HUES48 (cell line): Measurements from ENCODE around the gene CLDN18.

ENCODE experiments used
- H3K27ac ChIP-seq: one replicate; pipeline ENCODE4 v1.7.0; 2013; ENCODE audit warnings: low read depth, low read length, inconsistent platforms
- H3K27me3 ChIP-seq: 2 replicates; pipeline ENCODE4 v1.6.1; 2013; ENCODE audit warnings: mild to moderate bottlenecking, low read length; ENCODE audit not compliant: control insufficient read depth, insufficient read depth
- H3K36me3 ChIP-seq: 2 replicates; pipeline ENCODE4 v1.6.1; 2013; ENCODE audit warnings: low read length; ENCODE audit not compliant: control insufficient read depth, insufficient read depth
- H3K4me1 ChIP-seq: 2 replicates; pipeline ENCODE4 v1.6.1; 2013; ENCODE audit warnings: mild to moderate bottlenecking, low read length; ENCODE audit not compliant: control insufficient read depth, insufficient read depth
- H3K4me3 ChIP-seq: 2 replicates; pipeline ENCODE4 v1.5.1; 2013; ENCODE audit warnings: mild to moderate bottlenecking, low read depth, low read length
- H3K9ac ChIP-seq: 2 replicates; pipeline ENCODE4 v1.6.1; 2013; ENCODE audit warnings: mild to moderate bottlenecking, low read depth, low read length, moderate library complexity
- H3K9me3 ChIP-seq: 2 replicates; pipeline ENCODE4 v1.6.1; 2013; ENCODE audit warnings: low read length; ENCODE audit not compliant: control insufficient read depth, insufficient read depth

The CLDN18 gene

DNA sequence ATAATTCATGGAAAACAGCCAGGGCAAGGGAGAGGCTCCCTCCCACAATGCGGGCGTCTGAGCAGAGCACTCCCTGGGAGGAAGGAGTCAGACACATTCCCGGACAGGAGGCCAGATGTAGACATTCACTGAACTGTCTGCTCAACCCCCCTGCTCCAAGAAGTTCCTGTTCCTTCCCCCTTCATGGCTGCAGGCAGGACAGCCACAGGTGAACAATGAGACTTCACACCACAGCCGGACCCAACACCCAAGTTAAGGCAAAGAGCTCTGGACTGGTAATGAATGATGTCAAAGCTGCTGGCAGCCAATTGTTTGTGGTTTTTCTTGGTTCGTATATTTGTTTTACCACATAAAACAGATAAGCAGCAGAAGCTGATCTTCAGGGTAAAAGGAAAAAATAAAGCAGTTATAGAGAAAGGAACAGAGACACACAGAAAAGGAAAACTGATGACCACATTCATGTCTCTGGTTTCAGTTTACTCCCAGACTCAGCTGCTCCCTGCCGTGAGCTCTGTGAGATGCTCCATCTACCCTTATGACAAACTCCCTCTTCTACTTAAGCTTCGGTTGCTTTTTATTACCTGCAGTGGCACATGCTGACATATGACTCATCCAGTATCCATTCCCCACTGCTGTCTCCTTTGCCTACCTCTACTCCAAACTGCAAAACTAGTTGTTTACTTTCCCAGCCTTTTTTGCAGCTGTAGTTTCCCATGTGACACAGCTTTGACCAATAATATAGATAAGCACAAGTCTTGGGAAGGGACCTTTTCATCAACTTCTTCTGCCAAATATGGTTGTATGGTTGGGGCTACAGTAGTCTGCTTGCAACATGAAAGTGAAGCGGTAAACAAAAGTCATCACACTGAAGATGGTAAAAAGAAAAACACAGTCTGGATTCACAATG lies 72.4 kb downstream of the CLDN18 start:
- Histone ChIP-seq H3K9ac (no peak overlapping the region), H3K4me3 (no peak overlapping the region), H3K36me3 (peaks cover 39% of the 10 kb centered on the region), H3K27ac (peak overlapping the region; percentile 82), H3K27me3 (no peaks in the 10 kb centered on the region), H3K4me1 (no peaks in the 10 kb centered on the region), H3K9me3 (no peaks in the 10 kb centered on the region)

GRCh38 chr3:138082992-138083386 lies 73.0 kb downstream of the CLDN18 start:
- H3K9ac ChIP-seq: no peak overlapping the region
- no peaks in the 10 kb centered on the region for H3K27me3 ChIP-seq
- no peaks in the 10 kb centered on the region for H3K4me1 ChIP-seq
- peaks cover 40% of the 10 kb centered on the region for H3K36me3 ChIP-seq
- H3K4me3 ChIP-seq: no peak overlapping the region
- H3K9me3 ChIP-seq: no peaks in the 10 kb centered on the region
- H3K27ac ChIP-seq: peak overlapping the region; percentile 62
